ENCODE measurements around the gene PTPN4. TPM values are rescaled to one million over a fixed set of nuclear protein-coding genes. Genes with fewer than 3 reads are reported as not detected.

Gene PTPN4
- total and polyA plus RNA-seq, 2 of the 8 experiments (the other 6 are each of a cell fraction or from before 2014, with no cell fraction given): 28.5 to 105 TPM

- H2BK5ac ChIP-seq (ENCODE audit: low read depth, low read length): peak overlapping the region; percentile 29
- POLR2A ChIA-PET (ENCODE audit: partially characterized antibody): interaction anchor here (0.6 to 3.7 kb wide), 24 partner anchors 11 to 416 kb away, joined by 3 to 36 read pairs (median 3); no protein-coding TSS in a partner anchor
- no peak overlapping the region for H3K23ac ChIP-seq (ENCODE audit: insufficient read length)
- H3K4me3 ChIP-seq (ENCODE audit: extremely low read depth in 1 of 4, insufficient read depth in 2 of 4, low read depth in 3 of 4, low read length in 4 of 4): peak overlapping the region; percentile 45 to 86 (median 60)
- DNase-seq (ENCODE audit: low read depth in 1 of 2, low spot score in 2 of 2) (no peak), FAIRE-seq (no peak)
- peaks cover 3 to 8% (median 5%) of the 10 kb centered on the region in 4 experiments; a peak in 5 of 7 replicates for H3K4me1 ChIP-seq (replicated peaks in 1 of 4; ENCODE audit: control insufficient read depth in 3 of 4, insufficient read depth in 4 of 4, low read length in 3 of 4)
- H2BK12ac ChIP-seq (ENCODE audit: low read depth, low read length): no peak overlapping the region
- no peak overlapping the region for H2AK5ac ChIP-seq (ENCODE audit: low read depth, low read length)
- WGBS, 2 experiments (ENCODE audit: extremely low coverage in 1 of 2, insufficient coverage in 1 of 2, insufficient read length in 1 of 2, insufficient replicate concordance in 2 of 2, low coverage in 1 of 2, low lambda C conversion rate in 2 of 2, missing lambda C conversion rate in 1 of 2): 21% methylated on average over 13 of the region's 13 CpGs; no CpG with 5 or more reads in 1 of the 2 experiments
- peak overlapping the region; percentile 66 to 86 for H3K4me2 ChIP-seq (ENCODE audit: insufficient read depth in 1 of 2, low read depth in 2 of 2, low read length in 2 of 2)
- peak overlapping the region; percentile 47 to 59 (median 52) for H3K9ac ChIP-seq (replicated peaks in 1 of 4; ENCODE audit: extremely low read depth in 1 of 4, low read depth in 3 of 4, low read length in 3 of 4)
- H2AFZ ChIP-seq (ENCODE audit: low read length): no peak overlapping the region
- H3K23me2 ChIP-seq (ENCODE audit: low read depth, low read length): peaks cover 6% of the 10 kb centered on the region; the same call in 1 of the 2 replicates
- H3K79me2 ChIP-seq (ENCODE audit: control insufficient read depth in 1 of 2, insufficient read depth in 2 of 2, low read length in 2 of 2): peaks cover 15 to 38% of the 10 kb centered on the region in 2 experiments; a peak in 3 of 4 replicates
- H3K36me3 ChIP-seq (ENCODE audit: control insufficient read depth in 2 of 4, insufficient read depth in 4 of 4, low read length in 3 of 4): no peaks in the 10 kb centered on the region
- peaks cover 0 to 3% of the 10 kb centered on the region in 2 experiments for H4K20me1 ChIP-seq (replicated peaks in 1 of 2; ENCODE audit: control insufficient read depth in 1 of 2, insufficient read depth in 2 of 2, low read length in 2 of 2)
- peak overlapping the region; percentile 39 for H3K56ac ChIP-seq (replicated peaks; ENCODE audit: insufficient read length, low read depth, low read length)
- H3K4ac ChIP-seq (replicated peaks; ENCODE audit: insufficient read length, low read depth, low read length): no peak overlapping the region
- no peak overlapping the region for H4K91ac ChIP-seq (replicated peaks; ENCODE audit: insufficient read length, low read length)
- peak overlapping the region; percentile 38 for H4K5ac ChIP-seq (ENCODE audit: insufficient read length, low read depth, low read length)
- H4K8ac ChIP-seq (ENCODE audit: extremely low read depth, insufficient read depth, low read length): 0 out of 2 replicates have a peak overlapping the region, but pooled peaks have one; percentile 8
- H3K27me3 ChIP-seq (replicated peaks in 1 of 4; ENCODE audit: control insufficient read depth in 3 of 4, extremely low read depth in 1 of 4, insufficient read depth in 3 of 4, low read length in 3 of 4): no peaks in the 10 kb centered on the region
- no peak overlapping the region for H2BK15ac ChIP-seq (ENCODE audit: low read length)
- H2BK120ac ChIP-seq (replicated peaks; ENCODE audit: low read depth, low read length): no peak overlapping the region
- peak overlapping the region; percentile 79 for H3K27ac ChIP-seq (ENCODE audit: low read depth, low read length)
- CTCF ChIA-PET (ENCODE audit: partially characterized antibody): interaction anchor here (0.7 to 1.4 kb wide), 5 partner anchors 10 to 144 kb away, joined by 3 to 4 read pairs (median 3); no protein-coding TSS in a partner anchor
- no peaks in the 10 kb centered on the region for H3K9me3 ChIP-seq (ENCODE audit: insufficient read depth in 2 of 2, low read depth in 1 of 2, low read length in 1 of 2)
- H3K14ac ChIP-seq (ENCODE audit: insufficient read length): no peak overlapping the region
- no peak overlapping the region for H2BK20ac ChIP-seq (ENCODE audit: low read length)
- H3K18ac ChIP-seq (ENCODE audit: extremely low read depth, low read length): no peak overlapping the region; the same call in 1 of the 2 replicates
- H3K79me1 ChIP-seq (ENCODE audit: low read depth, low read length): no peaks in the 10 kb centered on the region
- TF ChIP-seq TBP (IDR thresholded peaks at IDR 0.05; ENCODE audit: low read depth, low read length) (no peak), RXRA (IDR thresholded peaks at IDR 0.05; ENCODE audit: insufficient read depth, low read depth, low read length) (no peak), KDM5A (IDR thresholded peaks at IDR 0.05; ENCODE audit: low read length) (no peak), KDM4A (IDR thresholded peaks at IDR 0.05; ENCODE audit: low read depth, low read length, severe bottlenecking) (no peak)
Measured at GRCh38 chr2:119758881-119759450, 756 bp upstream of the PTPN4 start.

All from H1 (cell line).